Measurements from ENCODE around the gene BTBD6.
A peak's percentile ranks its signal among the peaks of the same experiment; 100 is the strongest.

Gene BTBD6

DNA sequence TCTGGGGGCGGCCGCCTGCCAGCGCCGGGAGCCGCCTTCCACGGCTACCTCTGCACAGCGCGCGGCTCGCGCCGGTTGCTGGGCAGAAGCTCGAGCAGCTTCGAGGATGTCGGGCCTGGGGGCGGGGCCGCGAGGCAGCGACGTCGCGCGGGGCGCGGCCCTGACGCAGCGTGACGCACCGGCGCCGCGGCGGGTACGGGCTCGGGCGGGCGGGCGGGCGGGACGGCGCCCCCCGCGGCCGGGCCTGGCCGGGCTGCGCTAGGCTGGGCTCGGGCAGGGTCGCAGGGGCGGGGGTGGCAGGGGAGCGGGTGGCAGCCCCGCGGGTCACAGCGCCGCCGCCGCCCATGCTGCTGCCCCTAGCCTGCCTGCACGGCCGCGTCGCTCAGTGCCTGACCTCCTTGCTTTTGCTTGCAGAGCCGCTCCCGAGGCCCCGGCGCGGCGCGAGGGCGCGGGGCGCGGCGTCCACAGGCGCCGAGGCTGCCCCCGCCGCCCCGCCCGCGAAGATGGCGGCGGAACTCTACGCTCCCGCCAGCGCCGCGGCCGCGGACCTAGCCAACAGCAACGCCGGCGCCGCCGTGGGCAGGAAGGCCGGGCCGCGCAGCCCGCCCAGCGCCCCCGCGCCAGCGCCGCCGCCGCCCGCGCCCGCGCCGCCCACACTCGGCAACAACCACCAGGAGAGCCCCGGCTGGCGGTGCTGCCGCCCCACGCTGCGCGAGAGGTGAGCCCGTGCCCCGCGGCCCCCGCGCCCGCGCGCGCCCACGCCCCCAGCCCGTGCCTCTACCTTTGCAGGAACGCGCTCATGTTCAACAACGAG lies at the start of gene BTBD6:
BTBD6 (plus strand) TSS at position 166 of the 814 bp plus-strand sequence; CDS start at position 345, 179 bp downstream.
- DNase-seq (ENCODE audit: low read depth in 2 of 2) = peak; percentile 80 to 82

DNA sequence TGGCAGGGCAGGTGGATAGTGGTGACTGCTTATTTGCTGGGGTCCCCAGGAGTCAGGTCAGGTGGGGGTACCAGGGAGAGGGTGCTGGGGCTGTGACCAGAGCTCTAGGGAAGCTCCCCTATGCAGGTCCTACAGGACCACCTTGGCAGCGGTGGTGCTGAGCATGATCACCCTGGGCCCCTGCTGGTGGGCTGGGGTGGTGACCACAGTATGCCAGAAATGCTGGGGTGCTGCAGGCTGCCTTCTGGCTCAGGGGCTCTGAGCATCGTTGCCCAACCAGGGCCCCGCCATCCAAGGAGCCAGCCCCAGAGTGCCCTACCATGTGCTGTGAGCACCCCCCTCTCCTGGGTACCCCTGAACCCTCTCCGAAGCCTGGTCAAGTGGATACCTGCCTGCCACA lies 49.7 kb upstream of the BTBD6 start:
- DNase-seq (ENCODE audit: low read depth in 2 of 2) = no peak

DNA sequence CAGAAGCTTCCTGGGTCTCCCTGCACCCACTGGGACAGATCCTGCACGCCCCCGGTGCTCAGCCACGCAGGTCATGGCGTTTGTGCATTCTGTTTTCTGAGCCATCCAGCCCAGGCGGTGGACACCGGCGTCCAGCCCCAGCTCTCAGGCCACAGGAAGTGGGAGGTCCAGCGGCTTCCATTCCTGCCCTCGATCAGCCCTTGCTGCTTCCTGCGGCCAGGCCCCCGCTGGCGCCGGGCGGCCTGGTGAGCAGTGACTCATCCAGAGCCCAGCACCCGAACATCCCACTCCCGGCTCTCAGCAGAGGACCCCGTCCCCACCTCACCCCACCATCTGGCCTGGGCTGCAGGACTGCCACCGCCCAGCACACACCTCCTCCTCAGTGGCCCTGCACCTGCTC lies 49.2 kb upstream of the BTBD6 start:
- DNase-seq (ENCODE audit: low read depth in 2 of 2) = no peak

DNA sequence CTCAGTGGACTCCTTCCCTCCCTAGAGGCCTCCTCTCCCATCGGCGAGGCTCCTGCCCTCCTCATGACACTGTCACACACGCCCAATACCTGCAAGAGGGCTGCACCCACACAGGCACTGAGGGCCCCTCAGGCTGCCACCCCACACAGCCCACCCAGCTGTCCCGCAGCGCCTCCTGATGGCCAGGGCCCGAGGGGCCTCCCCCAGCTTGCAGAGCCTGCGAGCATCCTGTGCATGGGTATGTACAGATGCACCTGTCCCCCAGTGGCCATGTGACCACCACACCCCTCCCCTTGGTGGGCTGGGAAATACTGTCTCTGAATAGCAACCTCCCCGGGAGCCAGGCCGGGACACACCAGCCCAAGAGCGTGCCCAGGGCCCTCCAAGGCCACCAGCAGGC lies 48.3 kb upstream of the BTBD6 start:
- DNase-seq (ENCODE audit: low read depth in 2 of 2) = no peak

DNA sequence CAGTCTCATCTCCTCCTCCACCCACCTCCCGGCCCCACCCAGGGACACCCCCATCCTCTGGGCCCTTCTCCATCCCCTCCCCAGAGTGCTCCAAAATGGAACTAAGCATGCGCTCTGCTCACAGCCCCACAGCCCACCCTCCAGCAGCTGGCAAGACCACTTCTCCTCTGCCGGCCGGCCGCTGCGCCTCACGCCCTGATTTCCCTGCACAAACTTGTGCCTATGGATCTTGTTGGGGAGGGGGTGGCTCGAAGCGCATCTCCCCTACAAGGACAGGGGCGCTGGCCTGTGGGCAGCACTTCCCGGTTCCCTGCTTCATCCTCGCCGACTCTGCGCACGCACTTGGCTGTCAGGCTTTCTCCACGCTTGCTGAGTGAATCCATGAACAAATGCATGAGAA lies 47.7 kb upstream of the BTBD6 start:
- DNase-seq (ENCODE audit: low read depth in 2 of 2) = no peak

DNA sequence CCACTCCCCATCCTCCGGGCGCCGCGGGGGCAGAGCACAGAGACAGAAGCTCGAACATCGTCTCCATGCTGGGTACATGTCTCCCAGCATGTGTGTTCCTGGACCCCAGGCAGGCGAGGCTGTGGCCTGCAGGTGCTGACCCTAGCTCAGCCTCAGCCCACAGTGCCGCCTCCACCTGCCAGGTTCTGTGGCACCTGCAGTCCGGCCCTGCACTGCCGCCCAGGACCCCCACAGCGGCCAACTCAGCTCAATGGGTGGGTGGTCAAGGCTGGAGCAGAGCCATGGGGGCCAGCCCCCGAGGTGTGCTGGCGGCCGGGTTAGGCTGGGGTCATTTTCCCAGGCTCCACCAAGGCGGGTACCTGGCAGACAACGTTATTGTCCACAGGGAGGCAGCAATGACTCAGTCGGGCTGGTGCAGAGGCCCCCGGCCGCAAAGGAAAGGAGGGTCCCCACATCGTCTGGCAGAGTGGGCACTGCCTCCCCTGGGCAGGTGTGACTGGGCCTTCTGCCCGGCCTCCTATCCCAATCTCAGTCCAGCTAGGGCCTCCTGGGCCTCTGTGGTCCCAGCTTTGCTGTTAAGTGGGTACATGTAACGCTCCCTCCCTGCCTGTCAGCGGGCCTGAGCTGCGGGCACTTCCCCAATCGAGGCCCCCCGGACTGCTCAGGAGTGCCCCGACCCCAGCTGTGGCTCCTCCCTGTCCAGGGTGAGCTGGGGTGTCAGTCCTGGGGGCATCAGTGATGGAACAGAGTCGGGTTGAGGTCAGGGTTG lies 47.0 kb upstream of the BTBD6 start:
- DNase-seq (ENCODE audit: low read depth in 2 of 2) = no peak

DNA sequence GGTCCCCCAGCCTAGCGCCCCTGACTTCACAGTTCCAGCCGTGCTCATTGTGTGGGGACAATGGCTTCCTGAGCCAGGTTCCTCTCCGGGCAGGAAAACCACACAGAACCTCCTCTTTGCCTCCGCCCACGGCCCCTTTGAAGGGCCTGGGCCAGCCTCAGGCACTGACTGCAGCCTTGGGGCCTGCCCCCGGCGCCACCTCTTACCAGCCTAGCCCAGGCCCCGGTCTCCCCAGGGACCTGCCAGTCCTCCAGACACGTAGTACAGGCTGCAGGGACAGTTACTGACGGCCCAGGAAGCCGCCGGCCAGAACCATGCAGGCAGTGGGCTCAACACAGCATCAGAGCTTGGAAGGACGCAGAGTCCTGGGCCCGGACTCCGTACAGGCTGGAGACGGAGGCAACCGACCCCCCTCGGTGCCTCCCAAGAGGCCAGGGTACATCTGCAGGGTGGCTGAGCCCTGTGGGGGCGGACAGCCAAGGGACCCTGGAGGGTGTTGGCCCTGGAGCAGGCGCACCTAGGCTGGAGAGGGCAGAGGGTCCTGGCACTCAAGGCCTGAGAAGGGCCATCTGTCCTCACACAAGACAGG lies 46.3 kb upstream of the BTBD6 start:
- peak in 1 of 2 donors; percentile 42 for DNase-seq (ENCODE audit: low read depth in 2 of 2)

DNA sequence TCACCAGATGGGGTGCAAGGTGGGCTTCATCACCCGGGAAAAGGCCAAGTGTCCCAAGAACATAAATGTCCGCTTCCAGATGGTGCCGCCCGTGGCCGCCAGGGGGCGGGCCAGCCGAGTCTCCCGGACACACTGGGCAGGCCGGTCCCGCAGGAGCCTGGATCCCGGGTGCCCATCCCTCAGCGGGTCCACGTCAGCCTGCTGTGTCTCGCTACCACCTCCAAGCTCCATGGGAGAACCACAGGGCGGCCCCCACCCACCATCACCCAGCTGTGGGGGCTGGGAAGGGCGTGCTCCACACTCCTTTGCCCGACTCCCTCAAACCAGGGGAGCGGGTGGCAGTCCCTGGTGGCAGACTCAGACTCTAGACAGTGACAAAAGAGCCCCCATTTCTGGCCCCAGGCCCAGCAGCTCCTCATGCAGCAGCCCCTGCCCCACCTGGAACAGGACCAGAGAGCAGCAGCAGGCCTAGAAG lies 45.2 kb upstream of the BTBD6 start:
- DNase-seq (ENCODE audit: low read depth in 2 of 2) = peak; percentile 53 to 57

DNA sequence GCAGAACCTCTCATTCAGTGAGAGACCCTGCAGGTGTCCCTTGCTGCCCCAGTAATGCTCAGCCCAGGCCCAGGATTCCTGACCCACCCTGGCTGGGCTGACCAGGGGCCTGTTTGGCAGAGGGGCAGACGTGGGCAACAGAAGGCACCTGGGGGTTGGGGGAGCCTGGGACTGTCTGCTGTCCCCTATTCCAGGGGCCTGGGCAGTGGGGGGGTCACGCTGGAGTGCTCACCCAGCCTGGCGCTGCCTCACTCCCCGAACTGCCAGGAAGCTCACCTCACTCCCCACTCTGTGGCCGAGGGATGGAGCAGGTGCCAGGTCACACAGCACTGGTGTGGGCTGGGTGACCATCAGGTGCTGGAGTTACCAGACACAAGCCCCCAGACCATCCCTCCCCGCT lies 44.6 kb upstream of the BTBD6 start:
- no peak for DNase-seq (ENCODE audit: low read depth in 2 of 2)

DNA sequence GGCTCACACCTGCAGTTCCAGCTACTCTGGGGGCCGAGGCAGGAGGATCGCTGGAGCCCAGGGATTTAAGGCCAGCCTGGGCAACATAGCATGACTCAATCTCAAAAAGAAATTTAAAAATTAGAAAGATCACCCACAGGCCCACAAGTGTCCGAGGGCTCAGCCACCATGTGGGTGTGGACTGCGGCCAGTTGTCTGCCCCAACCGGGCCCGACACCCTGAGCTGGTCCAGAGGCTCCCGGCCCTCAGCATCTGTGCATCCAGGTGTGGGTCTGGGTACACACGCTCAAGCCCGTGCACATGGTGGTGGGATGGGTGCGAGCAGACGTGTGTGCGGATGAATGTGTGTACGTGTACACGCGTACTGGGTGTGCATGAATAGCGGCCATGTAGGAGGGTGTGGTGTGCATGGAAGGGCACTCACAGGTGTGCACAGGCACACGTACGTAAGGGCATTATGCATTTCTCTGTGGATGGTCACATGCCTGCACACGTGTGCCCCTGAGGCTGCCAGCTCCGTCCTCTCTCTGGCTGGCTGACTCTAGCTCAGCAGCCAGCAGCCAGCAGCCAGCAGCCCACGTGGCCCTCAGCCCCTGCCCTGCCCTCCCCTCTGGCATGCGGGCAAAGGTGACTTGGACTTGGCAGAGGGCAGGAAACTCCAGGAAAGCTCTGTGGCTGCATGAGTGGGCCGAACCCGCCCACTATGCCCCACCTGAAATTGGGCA lies 44.0 kb upstream of the BTBD6 start:
- no peak for DNase-seq (ENCODE audit: low read depth in 2 of 2)

DNA sequence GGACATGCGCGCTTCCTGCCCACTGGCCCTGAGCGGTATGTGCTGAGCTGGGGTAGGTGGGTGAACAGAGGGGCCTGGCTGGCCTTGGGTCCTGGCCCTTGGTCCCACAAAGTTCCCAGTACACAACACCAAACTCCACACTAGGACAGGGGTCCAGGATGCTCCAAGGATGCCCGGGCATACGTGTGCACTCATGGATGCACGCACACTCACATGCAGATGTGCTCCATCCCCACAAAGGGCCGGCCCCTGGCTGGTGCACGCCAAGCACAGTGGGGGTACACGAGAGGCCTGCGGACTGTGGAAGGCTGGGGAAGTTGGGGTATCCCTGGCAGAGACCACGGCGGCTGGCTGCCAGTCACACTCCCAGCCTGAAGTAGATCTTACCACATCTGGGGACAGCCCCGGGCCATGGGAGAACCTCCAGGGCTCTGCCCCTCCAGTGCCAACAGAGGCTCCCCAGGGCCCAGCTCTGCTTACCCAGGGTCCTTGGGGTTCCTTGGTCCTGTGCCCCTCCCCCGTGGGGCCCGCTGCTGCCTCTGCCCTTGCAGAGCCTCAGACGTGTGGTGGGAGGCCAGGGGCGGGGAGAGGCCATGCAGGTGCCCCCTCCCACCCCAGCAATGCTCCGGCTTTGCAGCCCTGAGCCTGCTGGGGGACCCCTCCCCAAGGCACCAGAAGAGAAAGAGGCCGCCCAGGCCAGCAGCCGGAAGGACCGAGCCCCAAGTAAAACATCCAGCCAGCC lies 43.2 kb upstream of the BTBD6 start:
- DNase-seq (ENCODE audit: low read depth in 2 of 2) = no peak

DNA sequence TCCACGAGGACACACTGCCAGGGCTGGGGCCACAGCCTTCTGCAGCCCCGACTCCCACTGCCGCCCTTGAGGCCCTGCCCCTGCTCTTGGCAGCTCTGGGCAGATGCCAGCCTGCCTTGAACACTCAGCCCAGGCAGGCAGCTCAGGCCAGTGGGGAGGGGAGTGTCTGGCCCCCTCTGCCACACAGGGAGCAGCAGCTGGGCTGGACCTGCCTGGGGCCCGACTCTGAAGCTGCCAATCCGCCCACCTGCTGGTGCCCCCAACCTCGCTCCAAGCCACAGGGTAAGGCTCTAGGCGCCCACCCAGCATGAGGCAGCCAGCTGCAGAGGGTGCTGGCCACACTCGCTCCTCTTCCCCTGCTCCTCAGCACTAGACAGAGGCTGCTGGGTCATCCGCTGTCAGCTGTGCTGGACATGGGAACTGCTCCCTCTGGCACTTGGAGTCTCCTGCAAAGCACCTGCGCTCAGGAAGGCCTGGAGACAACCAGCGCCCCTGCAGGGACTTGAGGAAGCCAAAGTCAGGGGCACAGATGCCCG lies 42.6 kb upstream of the BTBD6 start:
- no peak for DNase-seq (ENCODE audit: low read depth in 2 of 2)

DNA sequence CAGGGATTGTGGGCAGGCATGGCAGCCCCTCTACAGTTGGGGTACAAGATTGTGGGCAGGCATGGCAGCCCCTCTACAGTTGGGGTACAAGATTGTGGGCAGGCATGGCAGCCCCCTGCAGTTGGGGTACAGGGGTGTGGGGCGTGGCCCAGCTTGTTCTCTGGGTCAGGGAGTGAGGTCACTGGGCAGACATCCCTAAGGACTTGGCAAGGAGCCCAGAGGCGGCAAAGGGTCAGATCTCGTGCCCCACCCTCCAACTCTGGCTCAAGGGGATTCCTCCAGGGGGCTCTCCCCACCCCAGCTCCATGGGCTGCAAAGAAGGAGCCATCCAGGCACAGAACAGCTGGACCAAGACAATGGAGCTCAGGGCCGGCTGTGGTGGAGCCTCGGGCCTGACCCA lies 41.5 kb upstream of the BTBD6 start:
- no peak for DNase-seq (ENCODE audit: low read depth in 2 of 2)

DNA sequence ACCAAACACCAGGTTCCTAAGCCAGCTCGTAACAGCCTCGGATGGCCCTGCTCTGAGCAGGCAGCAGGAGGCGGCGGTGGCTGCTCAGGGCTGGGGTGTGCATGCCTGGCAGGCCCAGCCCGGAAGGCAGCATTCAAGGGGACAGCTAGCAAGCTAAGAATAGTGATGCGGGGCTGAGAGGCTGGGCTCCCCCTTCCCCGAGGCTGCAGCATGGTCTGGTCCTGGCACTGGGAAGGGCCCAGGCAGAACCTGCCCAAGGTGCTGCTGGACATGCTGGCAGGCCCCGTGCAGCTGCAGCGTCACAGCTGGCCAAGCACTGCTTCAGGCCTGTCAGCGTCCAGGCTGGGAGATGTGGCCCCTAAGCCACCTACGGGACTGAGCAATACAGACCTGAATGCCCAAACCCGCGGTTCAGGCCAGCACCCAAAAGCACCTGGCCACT lies 40.9 kb upstream of the BTBD6 start:
- no peak for DNase-seq (ENCODE audit: low read depth in 2 of 2)

DNA sequence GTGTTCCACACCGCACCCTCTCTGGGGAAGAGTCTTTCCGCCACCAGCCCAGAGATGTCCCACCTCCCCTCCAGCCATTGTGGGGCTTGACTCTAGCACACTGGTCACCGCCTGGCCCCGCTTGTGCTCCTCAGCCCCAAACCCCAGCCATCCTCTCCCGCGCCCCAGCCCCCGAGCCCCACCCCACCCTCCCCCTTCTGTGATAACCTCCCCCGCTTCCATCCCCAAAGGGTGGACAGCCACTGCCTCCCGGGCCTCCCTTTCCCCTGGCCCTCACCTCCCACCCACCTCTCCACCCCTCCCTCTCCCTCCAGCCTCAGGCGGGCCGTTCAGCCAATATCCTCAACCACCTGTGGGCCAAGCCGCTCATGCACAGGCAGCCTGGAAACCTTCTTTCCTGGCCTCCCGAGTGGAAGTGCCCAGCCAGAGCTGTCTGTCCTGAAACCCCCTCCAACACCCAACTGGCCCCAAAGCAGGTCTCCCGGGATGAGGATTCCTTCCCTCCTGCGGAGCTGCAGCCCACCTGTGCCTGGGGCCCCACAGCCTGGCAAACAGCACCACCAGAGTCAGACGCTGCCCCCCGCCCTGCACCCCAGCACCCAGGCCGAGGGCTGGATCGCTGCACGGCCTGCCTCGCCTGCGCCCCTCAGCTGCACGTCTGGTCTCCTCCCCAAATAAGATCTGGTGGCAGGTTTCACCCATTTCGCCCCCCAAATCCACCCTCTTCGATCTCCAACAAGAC lies 40.2 kb upstream of the BTBD6 start:
- DNase-seq (ENCODE audit: low read depth in 2 of 2) = no peak

DNA sequence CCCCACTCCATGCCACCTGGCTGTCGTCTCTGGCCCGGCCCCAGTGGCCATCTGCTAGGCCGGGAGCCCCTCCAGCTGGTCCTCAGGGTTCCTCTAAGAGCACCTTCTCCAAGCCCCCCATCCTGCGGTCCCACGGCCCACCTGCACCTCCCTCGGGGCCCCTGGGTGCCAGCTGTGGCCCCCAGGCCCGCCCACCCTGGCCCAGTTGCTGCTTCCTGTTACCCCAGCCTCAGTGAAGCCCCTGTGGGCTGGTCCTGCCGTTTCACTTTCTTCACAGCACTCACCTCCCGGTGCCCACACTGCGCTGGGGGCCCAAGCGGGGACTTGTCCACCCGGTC lies 39.6 kb upstream of the BTBD6 start:
- no peak for DNase-seq (ENCODE audit: low read depth in 2 of 2)

DNA sequence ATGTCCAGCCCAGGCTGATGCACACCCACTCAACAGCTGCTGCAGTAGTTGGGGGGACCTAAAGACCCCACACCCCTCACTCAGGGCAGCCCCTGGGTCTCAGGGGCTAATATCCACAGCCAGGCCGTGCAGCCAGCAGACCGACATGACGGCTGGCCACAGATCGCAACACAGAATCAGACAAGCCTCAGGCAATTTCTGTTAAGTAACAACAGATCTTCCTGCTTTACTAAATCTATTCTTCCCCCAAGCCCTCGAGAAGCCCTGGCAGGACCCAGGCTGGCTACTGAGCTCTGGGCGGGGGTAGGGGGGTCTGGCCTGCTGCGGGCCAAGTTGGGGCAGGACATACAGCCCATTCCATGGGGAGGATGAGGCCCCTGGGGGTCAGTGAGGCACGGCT lies 39.2 kb upstream of the BTBD6 start:
- no peak for DNase-seq (ENCODE audit: low read depth in 2 of 2)

DNA sequence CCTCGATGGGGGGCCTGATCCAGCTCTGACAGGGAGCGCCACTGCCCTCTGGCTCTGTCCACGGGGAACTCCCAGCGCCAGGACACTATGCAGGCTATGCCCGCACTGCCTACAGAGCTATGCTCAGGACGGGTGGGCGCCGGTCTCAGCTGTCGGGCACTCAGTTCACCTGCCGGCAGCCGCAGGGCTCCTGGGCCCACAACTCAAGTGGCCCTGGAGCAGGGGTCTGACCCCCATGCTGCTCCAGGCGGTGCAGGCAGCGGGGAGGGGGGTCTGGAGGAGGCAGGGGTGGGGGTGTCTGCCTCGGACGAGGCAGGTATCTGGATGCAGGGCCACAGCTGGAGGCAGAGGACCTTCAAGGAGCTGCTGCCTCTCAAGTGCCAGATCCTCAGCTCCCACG lies 38.7 kb upstream of the BTBD6 start:
- no peak for DNase-seq (ENCODE audit: low read depth in 2 of 2)

DNA sequence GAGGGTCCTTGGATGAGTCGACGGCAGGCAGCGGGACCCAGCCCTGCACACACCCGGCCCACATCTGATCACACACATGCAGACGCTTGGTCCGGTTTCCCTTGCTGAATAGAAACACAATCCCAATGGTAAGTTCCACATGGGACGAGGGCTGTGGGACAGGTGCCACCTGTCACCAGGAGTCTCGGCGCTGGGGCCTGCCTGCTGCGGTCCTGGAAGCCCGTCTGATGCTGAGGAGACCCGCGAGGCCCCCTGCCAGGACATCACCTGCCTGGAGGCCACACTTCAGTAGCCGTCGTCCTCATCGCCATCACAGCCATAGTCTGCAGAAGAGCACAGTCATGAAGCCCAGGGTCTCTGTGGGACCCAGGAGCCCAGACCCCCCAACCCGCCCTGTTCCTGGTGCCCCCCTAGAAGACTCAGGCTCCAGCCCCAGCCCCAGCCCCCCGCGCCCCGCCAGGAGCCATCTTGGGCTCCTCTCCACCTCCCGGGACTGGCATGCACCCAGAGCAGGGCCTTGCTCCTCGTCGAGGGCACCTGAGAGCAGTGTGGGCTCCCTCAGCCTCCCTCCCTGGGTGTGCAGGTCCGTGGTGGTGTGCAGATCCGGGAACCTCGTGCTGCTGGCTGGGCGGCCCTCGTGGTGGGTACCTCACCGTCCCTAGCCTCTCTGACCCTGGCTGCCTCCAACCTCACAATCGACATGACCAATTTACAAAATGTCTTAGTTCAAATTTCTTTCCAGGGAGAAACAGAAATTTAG lies 37.9 kb upstream of the BTBD6 start:
- DNase-seq (ENCODE audit: low read depth in 2 of 2) = no peak
